Measurements from ENCODE around the gene CHTF18.
"Not testable (repeated sequence)": the region's sequence is repeated elsewhere in the genome, so short reads cannot be mapped to it uniquely, and the experiment has no call there.

CHTF18 gene

DNA sequence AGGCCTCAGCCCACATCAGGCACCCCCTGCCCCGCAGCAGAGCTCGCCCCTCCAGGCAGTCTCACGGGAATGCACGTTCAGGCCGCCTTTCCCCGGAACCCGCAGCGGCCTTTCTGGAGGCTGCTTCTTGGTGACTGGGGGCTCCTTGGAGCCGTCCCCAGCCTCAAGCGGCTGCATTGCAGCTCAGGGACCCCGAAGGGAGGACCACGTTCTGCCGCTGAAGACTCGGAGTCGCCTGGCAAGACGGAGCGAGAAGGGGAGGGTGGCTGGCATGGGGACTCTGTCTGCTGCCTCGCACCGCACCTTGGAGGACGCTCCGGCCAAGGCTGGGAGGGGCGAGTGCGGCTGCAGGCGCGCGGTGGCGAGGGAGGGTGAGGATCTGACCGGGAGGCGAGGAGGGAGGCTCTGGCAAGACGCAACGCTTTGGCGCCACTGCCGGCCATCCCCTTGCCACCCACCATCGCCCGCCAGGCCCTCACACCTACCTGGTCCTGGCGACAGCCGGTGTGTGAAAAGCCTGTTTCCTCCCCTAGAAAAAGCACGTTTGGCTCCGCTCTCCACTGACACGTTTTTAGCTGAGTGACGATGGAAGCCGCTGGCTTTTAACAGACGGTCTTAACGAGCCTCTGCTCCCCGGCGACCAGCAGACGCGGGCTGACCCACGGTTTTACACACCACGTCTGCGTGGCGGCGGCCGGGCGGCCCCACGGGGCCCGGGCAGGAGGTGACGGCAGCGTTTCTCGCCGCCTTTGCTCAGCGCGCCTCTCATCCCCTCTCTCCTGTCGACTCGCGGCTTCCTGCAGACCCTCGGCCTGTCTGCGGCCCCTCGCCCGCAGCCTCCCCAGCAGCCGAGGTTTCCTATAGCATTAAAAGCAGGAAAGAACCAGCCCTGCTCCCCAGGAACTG, 28.8 kb downstream of the CHTF18 start:
- in situ Hi-C loops (cut with MboI; ENCODE audit: low pct_unique_long_range_greater_than_20kb, low sequenced_read_pairs, unreplicated experiment) = loop anchor here (10.0 kb wide), 1 partner anchor 298 kb away; no protein-coding TSS in a partner anchor
- DNase-seq (ENCODE audit: low spot score) = no peak
- TF ChIP-seq, protein P1, sequence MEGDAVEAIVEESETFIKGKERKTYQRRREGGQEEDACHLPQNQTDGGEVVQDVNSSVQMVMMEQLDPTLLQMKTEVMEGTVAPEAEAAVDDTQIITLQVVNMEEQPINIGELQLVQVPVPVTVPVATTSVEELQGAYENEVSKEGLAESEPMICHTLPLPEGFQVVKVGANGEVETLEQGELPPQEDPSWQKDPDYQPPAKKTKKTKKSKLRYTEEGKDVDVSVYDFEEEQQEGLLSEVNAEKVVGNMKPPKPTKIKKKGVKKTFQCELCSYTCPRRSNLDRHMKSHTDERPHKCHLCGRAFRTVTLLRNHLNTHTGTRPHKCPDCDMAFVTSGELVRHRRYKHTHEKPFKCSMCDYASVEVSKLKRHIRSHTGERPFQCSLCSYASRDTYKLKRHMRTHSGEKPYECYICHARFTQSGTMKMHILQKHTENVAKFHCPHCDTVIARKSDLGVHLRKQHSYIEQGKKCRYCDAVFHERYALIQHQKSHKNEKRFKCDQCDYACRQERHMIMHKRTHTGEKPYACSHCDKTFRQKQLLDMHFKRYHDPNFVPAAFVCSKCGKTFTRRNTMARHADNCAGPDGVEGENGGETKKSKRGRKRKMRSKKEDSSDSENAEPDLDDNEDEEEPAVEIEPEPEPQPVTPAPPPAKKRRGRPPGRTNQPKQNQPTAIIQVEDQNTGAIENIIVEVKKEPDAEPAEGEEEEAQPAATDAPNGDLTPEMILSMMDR (IDR thresholded peaks at IDR 0.05; ENCODE audit: extremely low read depth, insufficient read depth, missing control alignments) = no peak

DNA sequence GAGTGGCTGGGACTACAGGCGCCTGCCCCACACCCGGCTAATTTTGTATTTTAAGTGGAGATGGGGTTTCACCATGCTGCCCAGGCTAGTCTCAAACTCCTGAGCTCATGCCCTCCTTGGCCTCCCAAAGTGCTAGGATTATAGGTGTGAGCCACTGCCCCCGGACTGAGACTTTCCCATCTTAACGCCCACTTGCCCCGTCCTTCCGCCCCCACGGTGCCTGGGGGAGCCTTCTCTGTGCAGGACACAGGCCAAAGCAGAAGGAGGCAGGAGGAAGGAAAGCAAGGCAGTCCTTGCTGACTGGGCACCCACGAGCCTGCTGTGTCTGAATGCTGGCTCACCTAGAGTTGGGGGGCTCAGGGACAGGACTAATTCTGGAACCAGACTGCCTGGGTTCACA, 29.7 kb downstream of the CHTF18 start:
- DNase-seq (ENCODE audit: low spot score) = no peak
- in situ Hi-C loops (cut with MboI; ENCODE audit: low pct_unique_long_range_greater_than_20kb, low sequenced_read_pairs, unreplicated experiment) = loop anchor here (10.0 kb wide), 1 partner anchor 297 kb away; no protein-coding TSS in a partner anchor
- TF ChIP-seq, protein P1 (IDR thresholded peaks at IDR 0.05; ENCODE audit: extremely low read depth, insufficient read depth, missing control alignments) = no peak

- TF ChIP-seq, protein P1 (IDR thresholded peaks at IDR 0.05; ENCODE audit: extremely low read depth, insufficient read depth, missing control alignments) = no peak
- in situ Hi-C loops (cut with MboI; ENCODE audit: low pct_unique_long_range_greater_than_20kb, low sequenced_read_pairs, unreplicated experiment) = loop anchor here (10.0 kb wide), 1 partner anchor 296 kb away; no protein-coding TSS in a partner anchor
- no peak for DNase-seq (ENCODE audit: low spot score)
These were observed 30.2 kb downstream of the CHTF18 start for GRCh38 chr16:818592-818991.

- TF ChIP-seq, protein P1 (IDR thresholded peaks at IDR 0.05; ENCODE audit: extremely low read depth, insufficient read depth, missing control alignments) = no peak
- in situ Hi-C loops (cut with MboI; ENCODE audit: low pct_unique_long_range_greater_than_20kb, low sequenced_read_pairs, unreplicated experiment) = loop anchor here (10.0 kb wide), 1 partner anchor 295 kb away; no protein-coding TSS in a partner anchor
- DNase-seq (ENCODE audit: low spot score) = no peak
These were observed 31.1 kb downstream of the CHTF18 start for GRCh38 chr16:819336-820043.

- DNase-seq (ENCODE audit: low spot score); in situ Hi-C loops (cut with MboI; ENCODE audit: low pct_unique_long_range_greater_than_20kb, low sequenced_read_pairs, unreplicated experiment): not testable (repeated sequence)
These were observed 31.6 kb downstream of the CHTF18 start for GRCh38 chr16:820044-820408.

- TF ChIP-seq, protein P1 (IDR thresholded peaks at IDR 0.05; ENCODE audit: extremely low read depth, insufficient read depth, missing control alignments) = no peak
- DNase-seq (ENCODE audit: low spot score) = no peak
- in situ Hi-C loops (cut with MboI; ENCODE audit: low pct_unique_long_range_greater_than_20kb, low sequenced_read_pairs, unreplicated experiment) = no loop called here
These were observed 32.3 kb downstream of the CHTF18 start for GRCh38 chr16:820748-821147.

DNA sequence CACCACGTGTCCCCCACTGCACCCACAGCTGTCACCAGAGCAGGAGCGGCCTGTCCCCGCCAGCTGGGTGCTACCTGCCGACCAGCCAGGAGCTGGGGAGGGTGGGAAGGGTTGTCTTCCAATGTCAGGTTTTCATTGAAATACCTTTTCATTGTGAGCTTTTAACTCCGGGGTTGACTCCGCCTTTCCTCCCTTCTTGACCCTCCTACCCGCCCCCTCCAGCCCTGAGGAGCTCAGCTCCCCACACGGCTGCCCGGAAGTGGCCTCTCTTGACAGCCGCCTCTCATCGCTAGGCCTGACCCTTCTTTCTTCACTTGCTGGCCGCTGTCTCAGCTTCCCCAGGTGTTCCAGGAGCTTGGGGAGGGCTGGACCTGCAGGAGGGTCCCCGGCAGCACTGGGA, 33.3 kb downstream of the CHTF18 start:
- TF ChIP-seq, protein P1 (IDR thresholded peaks at IDR 0.05; ENCODE audit: extremely low read depth, insufficient read depth, missing control alignments) = no peak
- in situ Hi-C loops (cut with MboI; ENCODE audit: low pct_unique_long_range_greater_than_20kb, low sequenced_read_pairs, unreplicated experiment) = no loop called here
- DNase-seq (ENCODE audit: low spot score) = no peak
